Neural cell (in vitro differentiated cells): ENCODE measurements around the gene ITPK1. TPM values are rescaled to one million over a fixed set of nuclear protein-coding genes. Genes with fewer than 3 reads are reported as not detected.

Source experiments
- H2AFZ ChIP-seq: fragments of 200-600, 300-800 bp; sonication (generic), shearing (Covaris generic); 2 replicates; pipeline ENCODE4 v1.6.0; 2014; ENCODE audit warnings: low read depth, mild to moderate bottlenecking, antibody characterized with exemption, low read length, moderate library complexity
- H3F3A ChIP-seq: fragments of 200-600 bp; shearing (Covaris generic); 2 replicates; pipeline ENCODE4 v1.6.1; 2016; ENCODE audit warnings: mild to moderate bottlenecking, moderate library complexity, mixed read lengths, antibody characterized with exemption, low read length; ENCODE audit not compliant: insufficient read depth, poor library complexity, severe bottlenecking
- H3K27ac ChIP-seq: fragments of 200-600, 300-800 bp; sonication (generic), shearing (Covaris generic); 2 replicates; pipeline ENCODE4 v1.5.1; 2014; ENCODE audit warnings: mild to moderate bottlenecking, low read length, moderate library complexity
- H3K27me3 ChIP-seq: fragments of 300-800, 200-600 bp; sonication (generic), shearing (Covaris generic); 2 replicates; pipeline ENCODE4 v1.6.0; 2014; ENCODE audit warnings: mild to moderate bottlenecking, low read depth, low read length, moderate library complexity; ENCODE audit not compliant: insufficient read depth
- H3K36me3 ChIP-seq: fragments of 300-800, 200-600 bp; sonication (generic), shearing (Covaris generic); 2 replicates; pipeline ENCODE4 v1.5.1; 2014; ENCODE audit warnings: mild to moderate bottlenecking, antibody characterized with exemption, low read length, moderate library complexity; ENCODE audit not compliant: insufficient read depth
- H3K4me2 ChIP-seq: fragments of 300-800, 200-600 bp; sonication (generic), shearing (Covaris generic); 2 replicates; pipeline ENCODE4 v1.6.0; 2014; ENCODE audit warnings: mild to moderate bottlenecking, low read length
- H3K4me3 ChIP-seq: fragments of 300-800, 200-600 bp; sonication (generic), shearing (Covaris generic); 2 replicates; pipeline ENCODE4 v1.5.1; 2014; ENCODE audit warnings: mild to moderate bottlenecking, low read length, moderate library complexity
- H3K79me2 ChIP-seq: fragments of 200-600 bp; shearing (Covaris generic); replicated peaks from 2 replicates; pipeline ENCODE4 v1.6.0; 2014; ENCODE audit warnings: mild to moderate bottlenecking, low read length, moderate library complexity; ENCODE audit not compliant: insufficient read depth
- H3K9ac ChIP-seq: fragments of 300-800, 200-600 bp; sonication (generic), shearing (Covaris generic); 2 replicates; pipeline ENCODE4 v1.6.1; 2016; ENCODE audit warnings: mild to moderate bottlenecking, low read length, mixed read lengths
- H3K9me2 ChIP-seq: fragments of 200-600 bp; shearing (Covaris generic); 2 replicates; pipeline ENCODE4 v1.6.1; 2016; ENCODE audit warnings: mild to moderate bottlenecking, low read length, mixed read lengths; ENCODE audit not compliant: insufficient read depth
- H3K9me3 ChIP-seq: fragments of 200-600, 300-800 bp; sonication (generic), shearing (Covaris generic); 2 replicates; pipeline ENCODE4 v1.6.1; 2016; ENCODE audit warnings: mild to moderate bottlenecking, mixed run types, low read length, moderate library complexity, mixed read lengths
- H4K20me1 ChIP-seq: fragments of 200-600 bp; shearing (Covaris generic); 2 replicates; pipeline ENCODE4 v1.6.1; 2016; ENCODE audit warnings: mild to moderate bottlenecking, mixed run types; ENCODE audit not compliant: insufficient read depth
- EP300 ChIP-seq: fragments of 450-650 bp; conservative IDR thresholded peaks from 2 replicates; pipeline ENCODE4 v1.6.1; 2014; ENCODE audit warnings: antibody characterized with exemption, mild to moderate bottlenecking, moderate library complexity; ENCODE audit not compliant: poor library complexity, severe bottlenecking
- EZH2 ChIP-seq: fragments of 200-600, 300-800 bp; shearing (Covaris generic), sonication (generic); IDR thresholded peaks from 2 replicates; pipeline ENCODE4 v1.6.1; 2014; ENCODE audit warnings: antibody characterized with exemption, low read length, borderline replicate concordance, mild to moderate bottlenecking; ENCODE audit not compliant: insufficient read depth, poor library complexity, severe bottlenecking
- MXI1 ChIP-seq: fragments of 450-650 bp; conservative IDR thresholded peaks from 2 replicates; pipeline ENCODE4 v1.6.1; 2014; ENCODE audit warnings: antibody characterized with exemption, mild to moderate bottlenecking; ENCODE audit not compliant: poor library complexity, severe bottlenecking
- POLR2AphosphoS5 ChIP-seq: IDR thresholded peaks from 2 replicates; pipeline ENCODE4 v1.6.1; 2012
- RAD21 ChIP-seq: fragments of 450-650 bp; conservative IDR thresholded peaks from 2 replicates; pipeline ENCODE4 v1.6.1; 2014; ENCODE audit warnings: antibody characterized with exemption, mild to moderate bottlenecking, moderate library complexity
- REST ChIP-seq: IDR thresholded peaks from 2 replicates; pipeline ENCODE4 v1.6.1; 2012; ENCODE audit warnings: borderline replicate concordance
- SMC3 ChIP-seq: fragments of 450-650 bp; conservative IDR thresholded peaks from 2 replicates; pipeline ENCODE4 v1.6.1; 2014; ENCODE audit warnings: antibody characterized with exemption, mild to moderate bottlenecking, moderate library complexity; ENCODE audit not compliant: poor library complexity
- TAF1 ChIP-seq: IDR thresholded peaks from 2 replicates; pipeline ENCODE4 v1.6.1; 2012; ENCODE audit warnings: low read depth
- polyA plus RNA-seq: library from polyadenylated mRNA; depleted of rRNA; stranded (reverse); fragments of >200 nt; gene quantifications from 2 replicates; pipeline ENCODE4 v1.2.3, GENCODE V29; 2014
- TF ChIP-seq, protein P1 (sequence below): fragments of 450-650 bp; IDR thresholded peaks from 2 replicates; pipeline ENCODE4 v1.5.1; 2014; ENCODE audit warnings: antibody characterized with exemption, mild to moderate bottlenecking, moderate library complexity; ENCODE audit not compliant: poor library complexity, severe bottlenecking

ITPK1 gene
- polyA plus RNA-seq, 1 donor from 2014 or later, result 65.0 TPM

DNA sequence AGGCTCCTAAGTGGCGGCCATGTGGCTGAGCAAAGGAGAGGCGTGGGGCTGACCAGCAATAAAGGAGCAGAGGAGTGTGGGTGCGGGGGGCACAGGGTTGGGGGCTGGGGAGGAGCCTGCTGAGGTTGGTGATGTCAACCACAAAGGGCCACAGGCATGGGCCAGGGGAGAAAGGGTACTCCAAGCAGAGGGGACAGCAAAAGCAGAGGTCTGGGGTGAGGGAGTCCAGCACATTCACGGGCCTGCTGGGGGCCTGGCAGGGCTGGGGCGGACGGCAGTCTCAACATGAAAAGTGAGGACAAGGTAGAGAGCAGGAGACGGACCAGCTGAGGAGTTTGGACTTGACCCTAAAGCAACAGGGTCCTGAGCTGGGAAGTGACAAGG is 111.0 kb downstream of the ITPK1 start:
- peak overlapping the region; percentile 55 for H3K9ac ChIP-seq
- no peaks in the 10 kb centered on the region for H3K9me3 ChIP-seq
- peak overlapping the region; percentile 77 for H3K27ac ChIP-seq
- no peaks in the 10 kb centered on the region for H3K36me3 ChIP-seq
- peaks cover 3% of the 10 kb centered on the region for H3F3A ChIP-seq
- no peak for TF ChIP-seq RAD21
- TF ChIP-seq POLR2AphosphoS5, result no peak
- no peak for TF ChIP-seq TAF1
- no peak overlapping the region for H3K4me2 ChIP-seq
- H3K4me3 ChIP-seq, result peak overlapping the region; percentile 32
- H4K20me1 ChIP-seq, result no peaks in the 10 kb centered on the region
- H2AFZ ChIP-seq, result no peak overlapping the region
- H3K79me2 ChIP-seq, result no peaks in the 10 kb centered on the region
- no peaks in the 10 kb centered on the region for H3K27me3 ChIP-seq
- H3K9me2 ChIP-seq, result no peaks in the 10 kb centered on the region

GRCh38 chr14:93003945-93004698 is 111.6 kb downstream of the ITPK1 start:
- Histone ChIP-seq H3K4me2 (no peak overlapping the region), H3F3A (peaks cover 3% of the 10 kb centered on the region), H3K27ac (peak overlapping the region; percentile 77), H4K20me1 (no peaks in the 10 kb centered on the region), H3K9ac (peak overlapping the region; percentile 55), H3K9me3 (no peaks in the 10 kb centered on the region), H3K4me3 (peak overlapping the region; percentile 32), H3K36me3 (no peaks in the 10 kb centered on the region), H3K27me3 (no peaks in the 10 kb centered on the region), H2AFZ (no peak overlapping the region), H3K9me2 (no peaks in the 10 kb centered on the region), H3K79me2 (no peaks in the 10 kb centered on the region)
- TF ChIP-seq EP300, result peak; percentile 63
- no peak for TF ChIP-seq RAD21
- no peak for TF ChIP-seq TAF1
- TF ChIP-seq, protein P1, sequence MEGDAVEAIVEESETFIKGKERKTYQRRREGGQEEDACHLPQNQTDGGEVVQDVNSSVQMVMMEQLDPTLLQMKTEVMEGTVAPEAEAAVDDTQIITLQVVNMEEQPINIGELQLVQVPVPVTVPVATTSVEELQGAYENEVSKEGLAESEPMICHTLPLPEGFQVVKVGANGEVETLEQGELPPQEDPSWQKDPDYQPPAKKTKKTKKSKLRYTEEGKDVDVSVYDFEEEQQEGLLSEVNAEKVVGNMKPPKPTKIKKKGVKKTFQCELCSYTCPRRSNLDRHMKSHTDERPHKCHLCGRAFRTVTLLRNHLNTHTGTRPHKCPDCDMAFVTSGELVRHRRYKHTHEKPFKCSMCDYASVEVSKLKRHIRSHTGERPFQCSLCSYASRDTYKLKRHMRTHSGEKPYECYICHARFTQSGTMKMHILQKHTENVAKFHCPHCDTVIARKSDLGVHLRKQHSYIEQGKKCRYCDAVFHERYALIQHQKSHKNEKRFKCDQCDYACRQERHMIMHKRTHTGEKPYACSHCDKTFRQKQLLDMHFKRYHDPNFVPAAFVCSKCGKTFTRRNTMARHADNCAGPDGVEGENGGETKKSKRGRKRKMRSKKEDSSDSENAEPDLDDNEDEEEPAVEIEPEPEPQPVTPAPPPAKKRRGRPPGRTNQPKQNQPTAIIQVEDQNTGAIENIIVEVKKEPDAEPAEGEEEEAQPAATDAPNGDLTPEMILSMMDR, result no peak
- TF ChIP-seq POLR2AphosphoS5, result peak; percentile 75
- peak; percentile 5 for TF ChIP-seq MXI1
- peak; percentile 50 for TF ChIP-seq REST

- no peaks in the 10 kb centered on the region for H3K9me2 ChIP-seq
- H3K27ac ChIP-seq, result no peak overlapping the region
- TF ChIP-seq TAF1 (no peak), POLR2AphosphoS5 (no peak), RAD21 (no peak), SMC3 (no peak), EZH2 (no peak), EP300 (no peak), REST (no peak), MXI1 (no peak)
- TF ChIP-seq, protein P1, result no peak
- H3K9ac ChIP-seq, result no peak overlapping the region
- H3K4me3 ChIP-seq, result no peak overlapping the region
- peaks cover 3% of the 10 kb centered on the region for H3F3A ChIP-seq
- H3K9me3 ChIP-seq, result no peaks in the 10 kb centered on the region
- no peak overlapping the region for H2AFZ ChIP-seq
- H4K20me1 ChIP-seq, result no peaks in the 10 kb centered on the region
- no peaks in the 10 kb centered on the region for H3K27me3 ChIP-seq
- no peak overlapping the region for H3K4me2 ChIP-seq
- no peaks in the 10 kb centered on the region for H3K36me3 ChIP-seq
- no peaks in the 10 kb centered on the region for H3K79me2 ChIP-seq
These were observed 112.8 kb downstream of the ITPK1 start for GRCh38 chr14:93002851-93003298.
